NCI-H1417 (cell line): Measurements from ENCODE around the gene RECQL5.
A peak's percentile ranks its signal among the peaks of the same experiment; 100 is the strongest.

Source experiments
- DNase-seq, 3 experiments: peaks; one replicate each; lab custom pipeline; 2025; lab: John Stamatoyannopoulos, UW

RECQL5 gene

DNA sequence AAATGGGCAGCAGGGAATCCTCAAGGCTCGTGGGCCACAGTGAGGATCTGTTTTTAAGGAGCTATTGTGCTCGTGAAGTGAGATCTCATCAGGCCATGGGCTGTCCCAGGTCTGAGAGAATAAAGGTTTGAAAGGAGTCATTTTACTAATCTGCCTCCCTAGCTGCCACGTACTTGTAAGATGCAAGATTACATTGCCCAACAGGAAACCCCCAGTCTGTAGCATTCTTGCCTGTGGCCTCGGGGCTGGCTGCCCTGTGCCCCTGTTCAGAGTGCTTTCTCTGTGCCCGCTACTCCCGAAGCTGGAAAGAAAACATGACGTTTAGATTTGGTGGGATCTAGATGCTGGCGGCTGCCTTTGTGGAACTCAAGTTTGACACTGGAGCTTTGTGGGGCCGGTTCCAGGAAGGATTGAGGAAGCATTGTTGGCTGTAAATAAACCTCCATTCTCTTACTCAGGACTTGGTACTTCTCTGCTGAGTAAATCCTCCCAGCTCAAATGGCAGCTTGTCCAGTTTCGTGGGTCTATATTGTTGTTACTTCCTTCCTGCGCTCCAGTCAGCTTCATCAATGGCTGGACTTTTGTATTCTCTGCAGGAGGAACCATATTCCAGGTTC lies 21.4 kb upstream of the RECQL5 start:
- DNase-seq, result no peak

GRCh38 chr17:75685499-75685898 lies 18.5 kb upstream of the RECQL5 start:
- DNase-seq, result no peak

GRCh38 chr17:75684924-75685323 lies 18.0 kb upstream of the RECQL5 start:
- no peak for DNase-seq

DNA sequence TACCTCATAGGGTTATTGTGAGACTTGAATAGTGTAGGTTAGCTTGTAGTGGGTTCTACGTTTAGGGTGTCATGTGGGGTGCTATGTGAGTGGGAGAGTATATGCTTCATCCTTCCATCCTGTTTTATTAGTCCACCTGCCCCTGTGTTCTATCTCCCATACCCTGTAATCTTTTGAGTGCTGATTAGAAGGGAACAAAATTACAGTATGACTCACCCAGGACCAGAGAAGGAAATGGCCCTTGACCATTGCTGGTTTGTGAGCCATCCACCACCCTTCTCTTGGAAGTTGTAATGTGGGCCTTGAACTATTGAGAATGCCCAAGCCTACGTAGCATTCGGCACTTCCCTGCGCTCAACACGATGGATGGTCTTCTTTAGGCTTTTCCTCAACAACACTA lies 17.3 kb upstream of the RECQL5 start:
- DNase-seq, result no peak

DNA sequence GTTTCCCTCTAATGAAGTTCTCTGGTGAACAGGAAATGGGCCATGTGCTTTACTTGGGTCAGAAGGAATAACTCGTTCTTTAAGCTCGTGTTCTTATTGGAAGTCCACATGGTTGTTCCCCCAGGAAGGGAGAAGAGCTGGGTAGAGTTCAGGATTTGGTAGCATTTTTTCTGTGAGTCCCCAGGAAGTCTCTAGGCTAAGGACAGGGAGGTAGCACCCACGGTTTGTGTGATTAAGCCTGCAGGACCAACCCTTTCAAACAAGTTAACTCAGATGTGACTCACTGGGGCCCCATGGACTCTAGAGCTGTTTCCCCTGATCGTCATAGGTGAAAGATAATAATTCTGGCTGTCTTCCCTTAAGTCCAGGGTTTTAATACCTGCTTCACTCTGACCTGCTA lies 16.6 kb upstream of the RECQL5 start:
- no peak for DNase-seq

- DNase-seq, result no peak
Observed at GRCh38 chr17:75681289-75681688, 14.3 kb upstream of the RECQL5 start.

DNA sequence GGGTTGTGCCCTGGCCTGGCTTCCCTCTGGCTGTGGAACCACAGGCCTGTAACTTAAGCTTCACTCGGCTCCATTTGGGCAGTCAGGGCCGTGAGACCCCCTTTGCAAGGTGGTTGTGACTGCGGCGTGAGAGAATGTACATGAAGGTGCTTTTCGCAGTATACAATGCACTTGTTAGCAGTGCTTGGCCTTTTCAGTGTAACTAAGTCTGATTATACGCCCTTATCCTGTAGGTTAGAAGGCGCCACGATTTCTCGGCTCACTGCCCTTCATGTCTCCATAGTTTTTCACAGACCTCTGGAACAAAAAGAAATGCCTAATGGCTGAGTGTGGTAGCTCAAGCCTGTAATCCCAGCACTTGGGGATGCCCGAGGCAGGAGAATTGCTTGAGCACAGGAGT lies 13.5 kb upstream of the RECQL5 start:
- DNase-seq, result no peak

- DNase-seq, result no peak
Observed at GRCh38 chr17:75679706-75680211, 12.8 kb upstream of the RECQL5 start.

DNA sequence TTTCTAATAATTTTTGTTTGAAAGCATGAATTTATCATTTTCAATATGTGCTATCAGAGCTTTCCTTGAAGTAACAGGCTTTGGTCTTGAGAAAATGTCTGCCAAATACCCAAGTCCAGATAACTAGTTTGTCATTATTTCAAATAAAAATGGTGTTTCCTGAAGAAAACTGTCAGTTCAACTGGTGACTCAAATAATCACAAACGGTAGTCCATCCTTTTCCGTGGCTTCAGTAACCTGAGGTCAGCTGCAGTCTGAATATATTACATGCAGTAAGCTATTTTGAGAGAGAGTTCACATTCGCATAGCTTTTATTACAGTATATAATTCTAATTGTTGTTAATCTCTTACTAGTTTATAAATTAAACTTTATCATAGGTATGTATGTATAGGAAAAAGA lies 9.5 kb upstream of the RECQL5 start:
- DNase-seq, result no peak

DNA sequence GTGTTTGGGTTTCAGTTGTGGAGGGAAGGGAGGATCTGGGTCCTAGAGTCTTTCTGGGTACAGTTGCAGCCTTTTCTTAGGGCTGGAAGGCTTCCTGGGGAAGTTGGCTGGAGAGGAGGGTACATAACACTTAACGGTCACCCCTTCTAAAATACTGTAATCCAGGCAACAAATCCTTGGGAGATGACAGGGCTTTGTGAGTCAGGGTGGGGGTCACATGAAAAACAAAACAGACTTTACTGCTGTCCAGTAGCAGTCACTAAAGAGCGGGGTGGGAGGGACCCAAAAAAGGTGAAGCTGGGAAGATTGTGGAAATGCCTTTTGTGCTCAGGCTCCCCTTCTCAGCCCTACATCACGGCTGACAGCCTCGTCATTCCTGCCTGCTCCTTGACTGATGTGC lies 6.5 kb upstream of the RECQL5 start:
- DNase-seq, result no peak

DNA sequence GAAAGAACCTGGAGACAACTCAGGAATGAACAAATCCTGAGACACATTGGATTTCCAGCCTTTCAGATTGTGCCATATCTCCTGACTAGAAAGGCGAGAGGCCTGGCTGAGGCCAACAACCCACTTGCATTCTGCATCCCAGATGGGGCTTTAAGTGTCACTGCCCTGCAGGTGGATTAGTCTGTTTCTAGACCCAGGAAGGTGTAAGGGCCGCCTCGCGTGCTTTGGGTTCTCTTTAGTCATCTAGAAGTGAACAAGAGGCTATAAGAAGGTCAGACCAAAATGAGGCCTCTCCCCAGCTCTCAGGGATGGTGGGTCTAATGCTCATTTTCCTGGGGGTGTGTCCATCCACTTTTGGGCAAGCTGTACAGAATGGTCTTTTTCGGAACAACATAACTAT lies 5.1 kb upstream of the RECQL5 start:
- no peak for DNase-seq

DNA sequence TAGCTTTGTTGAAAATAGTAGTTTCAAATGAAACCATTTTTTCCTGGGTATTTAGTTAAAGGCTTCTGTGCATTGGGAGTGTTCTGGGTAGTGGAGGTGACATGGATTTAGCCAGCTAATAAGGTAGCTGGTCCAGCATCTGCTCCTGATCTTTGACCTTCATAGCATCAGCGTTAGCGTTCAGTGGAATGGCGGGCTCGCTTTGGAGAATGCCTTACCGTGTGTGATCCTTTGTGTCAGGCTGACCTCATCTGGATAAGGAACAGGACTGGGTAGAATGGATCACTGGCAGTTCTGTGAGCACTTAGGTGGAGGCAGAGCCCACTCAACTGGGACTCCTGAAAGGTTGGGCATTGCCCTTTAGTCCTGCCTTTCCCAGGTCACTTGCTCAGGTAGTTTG lies 3.9 kb upstream of the RECQL5 start:
- no peak for DNase-seq

GRCh38 chr17:75668489-75668888 lies 1.5 kb upstream of the RECQL5 start:
- DNase-seq, result no peak

- no peak for DNase-seq
Observed at GRCh38 chr17:75667825-75668224, 871 bp upstream of the RECQL5 start.

DNA sequence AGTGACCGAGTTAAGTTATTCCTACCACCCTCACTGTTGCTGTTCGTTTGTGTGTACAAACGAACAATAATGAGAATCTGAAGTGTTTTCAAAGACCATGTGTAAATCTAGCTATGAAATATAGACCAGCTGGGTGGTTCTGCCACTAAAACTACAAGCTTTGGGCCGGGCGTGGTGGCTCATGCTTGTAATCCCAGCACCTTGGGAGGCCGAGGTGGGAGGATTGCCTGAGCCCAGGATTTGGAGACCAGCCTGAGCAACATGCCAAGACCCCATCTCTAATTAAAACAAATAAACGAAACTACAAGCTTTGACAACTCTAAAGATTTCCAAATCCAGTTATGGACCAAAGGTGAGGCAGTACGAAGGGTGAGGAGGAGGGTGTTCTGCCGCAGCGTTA lies 973 bp downstream of the RECQL5 start:
- DNase-seq, result no peak

DNA sequence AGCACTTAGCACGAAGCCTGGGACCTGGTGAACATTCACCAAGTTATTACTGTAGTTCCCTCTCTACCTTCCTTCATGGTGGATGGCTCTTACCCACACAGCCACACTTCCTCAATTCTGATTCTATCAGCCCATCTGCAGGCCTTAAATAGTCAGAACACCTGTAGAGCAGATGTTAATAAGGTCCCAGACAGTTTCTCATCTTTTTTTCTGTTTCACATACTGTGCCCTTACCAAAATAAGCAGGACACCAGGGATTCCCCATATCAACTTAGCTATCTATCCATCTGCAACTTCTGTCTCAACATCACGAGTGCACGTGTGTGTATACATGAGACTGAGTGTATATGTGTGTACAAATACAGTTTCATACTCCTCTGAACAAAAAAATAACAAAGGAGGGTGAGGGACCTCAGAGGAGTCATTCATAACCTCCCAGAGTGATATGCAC lies 2.8 kb downstream of the RECQL5 start:
- DNase-seq, result no peak

DNA sequence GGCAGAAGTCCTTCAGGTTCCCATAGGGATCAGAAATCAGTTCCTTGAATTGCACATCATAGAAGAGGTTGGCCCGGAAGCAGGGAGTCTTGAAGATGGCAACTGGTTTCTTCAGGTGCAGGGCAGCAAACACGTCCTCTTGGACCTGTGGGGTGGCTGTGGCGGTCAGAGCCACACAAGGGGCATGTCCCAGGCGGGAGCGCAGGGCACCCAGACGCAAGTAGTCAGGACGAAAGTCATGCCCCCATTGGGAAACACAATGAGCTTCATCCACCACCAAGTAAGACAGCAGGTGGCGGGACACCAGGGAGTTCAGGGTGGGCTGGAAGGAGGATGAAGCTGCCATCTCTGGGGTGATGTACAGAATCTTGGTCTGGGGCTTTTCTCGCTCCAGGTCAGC lies 4.4 kb downstream of the RECQL5 start:
- DNase-seq, result no peak

DNA sequence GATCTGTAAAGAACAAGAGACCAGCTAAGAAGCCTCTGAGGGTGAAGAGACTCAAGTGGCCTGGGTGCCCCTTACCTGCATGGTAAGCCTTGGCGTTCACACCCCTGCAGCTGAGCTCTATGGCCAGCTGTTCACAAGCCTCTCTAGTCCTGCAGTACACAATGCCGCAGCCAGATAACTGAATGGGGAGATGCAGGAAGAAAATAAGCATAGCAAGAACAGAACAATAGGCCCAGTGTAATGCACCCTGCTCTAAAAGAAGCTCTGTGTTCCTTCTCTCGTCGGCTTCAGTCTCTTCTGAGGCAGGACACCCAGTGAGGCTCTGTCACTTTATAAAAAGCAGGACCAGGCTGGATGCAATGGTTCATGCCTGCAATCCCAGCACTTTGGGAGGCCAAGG lies 5.4 kb downstream of the RECQL5 start:
- no peak for DNase-seq

DNA sequence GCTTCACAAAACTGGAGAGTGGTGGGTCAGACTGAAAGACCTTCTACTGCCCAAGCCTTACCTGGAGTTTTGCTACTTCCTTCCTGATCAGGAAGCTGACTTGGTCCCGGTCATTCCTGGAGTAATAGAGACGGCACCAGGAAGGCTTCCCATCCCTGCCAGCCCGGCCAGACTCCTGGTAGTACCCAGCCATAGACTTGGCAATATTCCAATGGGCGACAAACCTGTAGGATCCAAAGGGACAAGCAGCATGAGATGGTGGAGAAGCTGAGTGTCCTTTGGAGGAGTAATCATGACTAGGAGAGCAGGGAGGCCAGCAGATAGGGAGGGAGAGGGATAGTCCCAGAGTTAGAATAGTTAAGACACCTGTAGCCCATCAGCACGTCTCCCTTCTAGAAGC lies 8.7 kb downstream of the RECQL5 start:
- DNase-seq, result no peak

- no peak for DNase-seq
Observed at GRCh38 chr17:75654176-75654575, 12.8 kb downstream of the RECQL5 start.

DNA sequence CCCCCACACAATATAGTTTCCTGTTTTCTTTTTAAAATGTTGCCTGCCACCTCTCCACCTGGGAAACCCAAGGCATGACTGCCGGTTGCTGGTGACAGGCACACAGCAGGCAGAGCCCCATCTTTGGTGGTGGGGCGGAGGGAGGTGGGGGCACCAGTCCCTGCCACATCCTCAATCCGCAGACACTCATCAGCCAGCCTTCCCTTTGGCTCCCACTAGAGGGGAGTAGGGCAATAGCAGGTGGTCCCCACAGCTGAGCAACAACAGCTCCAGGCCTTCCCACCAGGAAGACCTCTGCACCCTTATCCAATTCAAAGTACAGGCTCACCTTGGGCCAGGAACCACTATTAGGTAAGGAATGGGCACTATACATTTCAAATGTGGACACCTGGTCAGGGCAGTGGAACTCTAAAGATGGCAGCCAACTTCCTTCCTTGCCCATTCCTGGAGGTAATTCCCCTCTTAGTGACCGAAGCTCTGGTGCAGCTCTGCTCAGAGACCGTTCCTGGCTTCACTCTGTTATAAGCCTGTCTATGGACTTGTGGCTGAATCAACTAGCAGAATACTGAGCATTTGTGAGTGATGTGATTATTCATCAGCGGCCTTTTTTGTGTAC lies 13.9 kb downstream of the RECQL5 start:
- peak in 2 of 3 experiments; percentile 17 to 33 for DNase-seq

DNA sequence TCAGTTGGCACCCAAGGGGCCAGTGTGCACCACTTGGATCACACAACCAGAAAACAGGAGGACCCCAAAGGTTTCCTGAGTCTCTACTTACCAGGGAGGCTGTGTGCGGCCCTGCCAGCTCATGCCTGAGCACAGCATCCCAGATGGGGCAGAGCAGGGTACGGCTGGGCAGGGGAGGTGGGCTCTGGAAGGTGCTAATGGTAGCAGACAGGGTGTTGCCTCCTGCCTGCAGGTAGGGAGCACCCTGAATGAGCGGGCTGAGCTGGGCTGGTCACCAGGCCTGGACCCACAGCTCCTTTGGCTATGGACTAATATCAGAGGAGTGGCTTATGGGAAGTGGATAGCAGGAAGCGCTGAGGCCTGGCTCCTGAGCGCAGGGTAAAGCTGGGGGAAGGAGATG lies 14.6 kb downstream of the RECQL5 start:
- no peak for DNase-seq

DNA sequence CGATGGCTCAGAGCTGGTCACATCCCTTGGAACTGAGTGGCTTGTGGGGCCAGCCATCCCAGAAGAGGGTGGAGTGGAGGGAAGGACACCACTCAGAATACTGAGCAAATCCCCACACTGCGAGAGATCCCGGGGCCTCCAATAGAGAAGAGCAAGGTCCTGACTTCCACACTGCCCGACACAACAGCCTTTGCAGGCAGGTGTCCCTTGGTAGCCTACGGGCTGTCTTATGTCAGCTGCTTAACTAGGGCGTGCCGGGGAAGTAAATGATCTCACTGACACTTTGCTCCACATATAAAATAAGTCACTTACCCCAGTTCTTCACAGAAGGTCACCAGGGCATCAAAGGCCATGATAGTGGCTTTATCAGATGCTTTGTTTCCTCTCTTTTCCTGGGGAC lies 16.1 kb downstream of the RECQL5 start:
- no peak for DNase-seq

DNA sequence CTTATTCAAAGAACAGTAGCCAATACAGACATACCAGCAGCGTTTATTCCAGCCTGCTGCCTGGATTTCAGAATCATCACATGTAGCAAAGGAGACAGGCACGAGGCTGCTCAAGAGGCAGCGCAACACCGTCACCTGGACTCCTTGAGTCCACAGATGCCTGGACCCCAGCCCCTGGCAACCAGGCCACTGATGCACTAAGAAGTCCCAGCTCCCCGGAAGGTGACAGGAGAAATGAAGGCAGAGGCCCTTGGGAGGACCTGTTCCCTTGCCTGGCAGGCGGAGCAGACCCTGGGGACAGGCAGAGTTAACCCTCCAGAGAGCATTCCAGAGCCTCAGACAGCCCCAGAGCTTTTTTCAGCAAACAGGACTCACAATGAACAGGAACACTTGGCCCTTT lies 17.3 kb downstream of the RECQL5 start:
- no peak for DNase-seq
